SU-DHL-6 (cell line): ENCODE measurements around the gene VWA8.
"Not testable (repeated sequence)": the region's sequence is repeated elsewhere in the genome, so short reads cannot be mapped to it uniquely, and the experiment has no call there.

ENCODE experiments used
- H2AFZ ChIP-seq: fragments of 200-600 bp; sonication (generic); 2 replicates; pipeline ENCODE4 v1.6.1; 2014; ENCODE audit warnings: low read depth, mild to moderate bottlenecking, moderate library complexity, mixed read lengths, antibody characterized with exemption, low read length; ENCODE audit not compliant: severe bottlenecking
- H3F3A ChIP-seq: fragments of 200-600 bp; shearing (Covaris generic); 2 replicates; pipeline ENCODE4 v1.6.0; 2016; ENCODE audit warnings: antibody characterized with exemption, mild to moderate bottlenecking; ENCODE audit not compliant: insufficient read depth
- H3K27ac ChIP-seq: fragments of 200-600 bp; sonication (generic); 2 replicates; pipeline ENCODE4 v1.5.1; 2016; ENCODE audit warnings: low read depth, mild to moderate bottlenecking, low read length, moderate library complexity, mixed read lengths
- H3K27me3 ChIP-seq: fragments of 200-600 bp; sonication (generic), shearing (Covaris generic); 2 replicates; pipeline ENCODE4 v1.6.0; 2014; ENCODE audit warnings: mild to moderate bottlenecking, low read length
- H3K36me3 ChIP-seq: fragments of 200-600 bp; sonication (generic); 2 replicates; pipeline ENCODE4 v1.6.1; 2014; ENCODE audit warnings: mild to moderate bottlenecking, low read length, mixed read lengths
- H3K4me2 ChIP-seq: fragments of 300-600, 200-600 bp; shearing (Covaris generic), sonication (generic); 2 replicates; pipeline ENCODE4 v1.6.0; 2014; ENCODE audit warnings: low read length, low read depth, mild to moderate bottlenecking; ENCODE audit not compliant: poor library complexity, severe bottlenecking
- H3K4me3 ChIP-seq: fragments of 200-600 bp; sonication (generic); 2 replicates; pipeline ENCODE4 v1.5.1; 2014; ENCODE audit warnings: antibody characterized with exemption, low read length, mild to moderate bottlenecking, mixed read lengths; ENCODE audit not compliant: insufficient read depth, poor library complexity, severe bottlenecking
- H3K79me2 ChIP-seq: fragments of 200-600 bp; sonication (generic); 2 replicates; pipeline ENCODE4 v1.6.1; 2014; ENCODE audit warnings: mild to moderate bottlenecking, low read length, moderate library complexity; ENCODE audit not compliant: insufficient read depth
- H3K9ac ChIP-seq: fragments of 200-600 bp; sonication (generic); 2 replicates; pipeline ENCODE4 v1.7.0; 2014; ENCODE audit warnings: mild to moderate bottlenecking, low read length
- H3K9me2 ChIP-seq: fragments of 200-600 bp; sonication (generic); replicated peaks from 2 replicates; pipeline ENCODE4 v1.6.1; 2014; ENCODE audit warnings: low read length; ENCODE audit not compliant: insufficient read depth
- H3K9me3 ChIP-seq: fragments of 200-600 bp; sonication (generic); 2 replicates; pipeline ENCODE4 v1.6.1; 2014; ENCODE audit warnings: low read length, mixed read lengths; ENCODE audit not compliant: insufficient read depth
- H4K20me1 ChIP-seq: fragments of 200-600 bp; sonication (generic); 2 replicates; pipeline ENCODE4 v1.6.1; 2014; ENCODE audit warnings: low read depth, mild to moderate bottlenecking, antibody characterized with exemption, low read length, moderate library complexity, mixed read lengths
- EZH2phosphoT487 ChIP-seq: fragments of 200-600 bp; sonication (generic), shearing (Covaris generic); conservative IDR thresholded peaks from 2 replicates; pipeline ENCODE4 v1.6.1; 2018; ENCODE audit warnings: mild to moderate bottlenecking, antibody characterized with exemption, low read length, moderate library complexity, mixed read lengths
- TF ChIP-seq, protein P1 (sequence below): fragments of 200-600 bp; sonication (generic); IDR thresholded peaks from one replicate; pipeline ENCODE4 v1.5.1; 2017; ENCODE audit warnings: antibody characterized with exemption, mild to moderate bottlenecking, low read length, moderate library complexity; ENCODE audit not compliant: insufficient read depth, poor library complexity, severe bottlenecking

VWA8 gene

DNA sequence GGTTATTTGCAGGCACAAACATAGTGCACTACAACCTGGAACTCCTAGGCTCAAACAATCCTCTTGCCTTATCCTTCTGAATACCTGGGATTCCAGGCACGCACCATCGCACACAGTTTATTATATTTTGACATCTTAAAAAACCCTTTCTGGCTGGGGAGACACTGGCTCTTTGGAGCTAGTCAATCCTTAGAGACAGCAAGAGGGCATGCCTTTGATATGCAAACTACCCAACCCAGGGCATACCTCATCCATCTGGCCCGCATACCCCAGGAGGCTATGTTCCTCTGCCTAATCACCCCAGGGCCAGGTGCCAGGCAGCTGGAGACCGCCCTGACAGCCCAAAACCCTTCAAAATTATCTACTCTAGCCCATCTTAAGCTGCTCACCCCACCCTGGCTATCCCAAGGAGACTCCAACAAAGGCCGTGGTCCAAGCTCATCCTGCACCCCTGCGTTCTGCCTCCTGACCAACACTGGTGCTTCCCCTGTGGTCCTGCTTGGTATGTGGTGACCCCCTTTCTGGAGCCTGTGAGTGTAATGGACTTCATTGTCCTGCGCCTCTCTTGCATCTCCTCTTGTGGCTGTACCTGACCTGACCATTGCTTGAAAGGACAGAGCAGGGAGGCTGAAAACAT lies 417.1 kb downstream of the VWA8 start:
- no peaks in the 10 kb centered on the region for H3K79me2 ChIP-seq
- no peak overlapping the region for H3K4me2 ChIP-seq
- H3K9ac ChIP-seq: no peak overlapping the region
- no peak overlapping the region for H2AFZ ChIP-seq
- H3K27me3 ChIP-seq: no peaks in the 10 kb centered on the region
- H3K9me3 ChIP-seq: no peaks in the 10 kb centered on the region
- no peaks in the 10 kb centered on the region for H4K20me1 ChIP-seq
- H3K4me3 ChIP-seq: no peak overlapping the region
- H3K27ac ChIP-seq: no peak overlapping the region
- TF ChIP-seq EZH2phosphoT487: no peak
- TF ChIP-seq, protein P1, sequence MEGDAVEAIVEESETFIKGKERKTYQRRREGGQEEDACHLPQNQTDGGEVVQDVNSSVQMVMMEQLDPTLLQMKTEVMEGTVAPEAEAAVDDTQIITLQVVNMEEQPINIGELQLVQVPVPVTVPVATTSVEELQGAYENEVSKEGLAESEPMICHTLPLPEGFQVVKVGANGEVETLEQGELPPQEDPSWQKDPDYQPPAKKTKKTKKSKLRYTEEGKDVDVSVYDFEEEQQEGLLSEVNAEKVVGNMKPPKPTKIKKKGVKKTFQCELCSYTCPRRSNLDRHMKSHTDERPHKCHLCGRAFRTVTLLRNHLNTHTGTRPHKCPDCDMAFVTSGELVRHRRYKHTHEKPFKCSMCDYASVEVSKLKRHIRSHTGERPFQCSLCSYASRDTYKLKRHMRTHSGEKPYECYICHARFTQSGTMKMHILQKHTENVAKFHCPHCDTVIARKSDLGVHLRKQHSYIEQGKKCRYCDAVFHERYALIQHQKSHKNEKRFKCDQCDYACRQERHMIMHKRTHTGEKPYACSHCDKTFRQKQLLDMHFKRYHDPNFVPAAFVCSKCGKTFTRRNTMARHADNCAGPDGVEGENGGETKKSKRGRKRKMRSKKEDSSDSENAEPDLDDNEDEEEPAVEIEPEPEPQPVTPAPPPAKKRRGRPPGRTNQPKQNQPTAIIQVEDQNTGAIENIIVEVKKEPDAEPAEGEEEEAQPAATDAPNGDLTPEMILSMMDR: no peak
- no peaks in the 10 kb centered on the region for H3F3A ChIP-seq
- no peaks in the 10 kb centered on the region for H3K36me3 ChIP-seq
- H3K9me2 ChIP-seq: no peaks in the 10 kb centered on the region

DNA sequence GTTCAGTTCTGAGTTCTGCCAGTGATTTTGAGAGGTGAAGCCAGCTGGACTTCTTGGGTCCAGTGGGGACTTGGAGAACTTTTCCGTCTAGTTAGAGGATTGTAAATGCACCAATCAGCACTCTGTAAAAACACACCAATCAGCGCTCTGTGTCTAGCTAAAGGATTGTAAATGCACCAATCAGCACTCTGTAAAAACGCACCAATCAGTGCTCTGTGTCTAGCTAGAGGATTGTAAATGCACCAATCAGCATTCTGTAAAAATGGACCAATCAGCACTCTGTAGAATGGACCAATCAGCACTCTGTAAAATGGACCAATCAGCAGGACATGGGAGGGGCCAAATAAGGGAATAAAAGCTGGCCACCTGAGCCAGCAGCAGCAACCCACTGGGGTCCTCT lies 418.1 kb downstream of the VWA8 start:
- not testable (repeated sequence) for H3K27me3 ChIP-seq, H3K9ac ChIP-seq, H3F3A ChIP-seq, H3K27ac ChIP-seq, H3K9me3 ChIP-seq, H3K36me3 ChIP-seq, H2AFZ ChIP-seq, H4K20me1 ChIP-seq, H3K4me3 ChIP-seq, H3K79me2 ChIP-seq, H3K9me2 ChIP-seq, H3K4me2 ChIP-seq

DNA sequence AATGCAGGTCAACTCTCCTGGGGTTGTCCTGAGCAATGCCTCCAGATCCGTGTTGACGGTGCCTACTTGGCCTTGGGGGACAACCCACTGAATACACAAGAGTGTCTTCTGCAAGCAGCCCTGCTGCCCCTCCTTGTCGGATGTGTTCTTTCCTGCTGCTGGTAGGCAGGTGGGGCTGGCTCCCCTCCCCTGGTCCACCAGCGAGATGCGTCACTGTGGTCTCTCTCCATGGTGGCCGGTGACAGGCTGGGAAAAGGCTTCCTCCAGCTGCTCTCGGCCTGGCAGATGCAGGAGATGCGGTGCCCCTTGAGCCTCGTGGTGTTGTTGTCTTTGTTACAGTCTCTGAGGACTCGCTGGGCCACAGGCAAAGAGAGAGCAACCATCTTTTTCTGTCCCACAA lies 418.6 kb downstream of the VWA8 start:
- Histone ChIP-seq H3K79me2 (no peaks in the 10 kb centered on the region), H3K9me3 (no peaks in the 10 kb centered on the region), H3K27ac (no peak overlapping the region), H2AFZ (no peak overlapping the region), H4K20me1 (no peaks in the 10 kb centered on the region), H3K4me2 (no peak overlapping the region), H3K9ac (no peak overlapping the region), H3K36me3 (no peaks in the 10 kb centered on the region), H3F3A (no peaks in the 10 kb centered on the region), H3K4me3 (no peak overlapping the region), H3K9me2 (no peaks in the 10 kb centered on the region), H3K27me3 (no peaks in the 10 kb centered on the region)
- no peak for TF ChIP-seq EZH2phosphoT487

DNA sequence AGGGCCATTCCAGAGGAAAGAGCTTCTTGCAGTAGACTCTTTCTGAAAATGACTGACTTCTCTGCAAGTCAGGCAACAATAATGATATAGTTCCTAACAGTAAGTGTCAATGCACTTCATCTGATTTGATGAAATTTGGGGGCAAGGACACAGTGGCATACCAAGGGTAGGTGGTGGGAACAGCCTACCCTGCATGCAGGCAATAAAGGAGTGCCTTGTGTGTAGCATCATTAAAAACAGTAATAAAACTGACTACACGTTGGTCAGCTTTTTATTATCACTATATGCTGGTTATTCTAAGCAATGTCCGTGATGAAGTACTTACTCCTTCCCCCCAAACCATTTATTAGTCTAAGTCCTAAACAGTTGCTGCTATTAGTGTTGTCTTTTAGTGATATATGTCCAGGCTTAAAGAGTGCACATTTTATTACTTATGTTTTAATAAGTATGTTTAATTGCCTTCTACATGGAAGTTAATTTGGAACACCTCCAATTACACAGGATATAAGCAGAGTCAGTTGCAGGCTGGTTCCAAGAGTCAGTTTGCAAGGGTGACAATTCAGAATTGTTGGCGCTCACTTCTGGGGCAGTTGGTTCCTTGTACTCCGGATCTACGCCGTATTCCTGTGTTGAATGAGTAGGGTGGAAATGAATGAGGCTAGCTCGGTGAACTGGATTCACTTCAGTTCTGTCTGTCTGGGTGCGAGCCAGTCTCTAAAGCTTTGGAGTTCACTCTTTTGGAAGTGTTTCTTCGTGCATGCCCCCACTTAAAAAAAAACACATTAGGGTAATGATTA lies 419.6 kb downstream of the VWA8 start:
- H3K36me3 ChIP-seq: no peaks in the 10 kb centered on the region
- no peaks in the 10 kb centered on the region for H3F3A ChIP-seq
- H3K4me3 ChIP-seq: no peak overlapping the region
- no peak for TF ChIP-seq EZH2phosphoT487
- TF ChIP-seq, protein P1: no peak
- no peak overlapping the region for H3K9ac ChIP-seq
- no peak overlapping the region for H3K4me2 ChIP-seq
- no peak overlapping the region for H3K27ac ChIP-seq
- H4K20me1 ChIP-seq: no peaks in the 10 kb centered on the region
- no peaks in the 10 kb centered on the region for H3K9me3 ChIP-seq
- H3K27me3 ChIP-seq: no peaks in the 10 kb centered on the region
- H3K79me2 ChIP-seq: no peaks in the 10 kb centered on the region
- H3K9me2 ChIP-seq: no peaks in the 10 kb centered on the region
- H2AFZ ChIP-seq: no peak overlapping the region

DNA sequence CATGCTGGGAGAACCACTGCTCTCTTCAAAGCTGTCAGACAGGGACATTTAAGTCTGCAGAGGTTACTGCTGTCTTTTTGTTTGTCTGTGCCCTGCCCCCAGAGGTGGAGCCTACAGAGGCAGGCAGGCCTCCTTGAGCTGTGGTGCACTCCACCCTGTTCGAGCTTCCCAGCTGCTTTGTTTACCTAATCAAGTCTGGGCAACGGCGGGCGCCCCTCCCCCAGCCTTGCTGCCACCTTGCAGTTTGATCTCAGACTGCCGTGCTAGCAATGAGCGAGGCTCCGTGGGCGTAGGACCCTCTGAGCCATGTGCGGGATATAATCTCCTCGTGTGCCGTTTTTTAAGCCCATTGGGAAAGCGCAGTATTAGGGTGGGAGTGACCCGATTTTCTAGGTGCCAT lies 420.7 kb downstream of the VWA8 start:
- not testable (repeated sequence) for H3K36me3 ChIP-seq, H3K9me2 ChIP-seq, H3K4me3 ChIP-seq, H3K9me3 ChIP-seq, H3K27me3 ChIP-seq, H3K79me2 ChIP-seq, H2AFZ ChIP-seq, H3K4me2 ChIP-seq, H3F3A ChIP-seq, H3K27ac ChIP-seq, H3K9ac ChIP-seq, H4K20me1 ChIP-seq
